ENCODE data around the gene PRKRA. TPM values are rescaled to one million over a fixed set of nuclear protein-coding genes. Genes with fewer than 3 reads are reported as not detected.

The PRKRA gene
- total RNA-seq: 100 to 1,000 TPM in 1 of 5 experiments, 10 to 100 TPM in 4; 40.8 to 113 (median 59.4) TPM
- polyA plus RNA-seq: 10 to 100 TPM; 57.8 to 65.9 TPM
- total RNA-seq: 95.2 reads per million, percentile 84 among the genes with 10 or more reads in this experiment

DNA sequence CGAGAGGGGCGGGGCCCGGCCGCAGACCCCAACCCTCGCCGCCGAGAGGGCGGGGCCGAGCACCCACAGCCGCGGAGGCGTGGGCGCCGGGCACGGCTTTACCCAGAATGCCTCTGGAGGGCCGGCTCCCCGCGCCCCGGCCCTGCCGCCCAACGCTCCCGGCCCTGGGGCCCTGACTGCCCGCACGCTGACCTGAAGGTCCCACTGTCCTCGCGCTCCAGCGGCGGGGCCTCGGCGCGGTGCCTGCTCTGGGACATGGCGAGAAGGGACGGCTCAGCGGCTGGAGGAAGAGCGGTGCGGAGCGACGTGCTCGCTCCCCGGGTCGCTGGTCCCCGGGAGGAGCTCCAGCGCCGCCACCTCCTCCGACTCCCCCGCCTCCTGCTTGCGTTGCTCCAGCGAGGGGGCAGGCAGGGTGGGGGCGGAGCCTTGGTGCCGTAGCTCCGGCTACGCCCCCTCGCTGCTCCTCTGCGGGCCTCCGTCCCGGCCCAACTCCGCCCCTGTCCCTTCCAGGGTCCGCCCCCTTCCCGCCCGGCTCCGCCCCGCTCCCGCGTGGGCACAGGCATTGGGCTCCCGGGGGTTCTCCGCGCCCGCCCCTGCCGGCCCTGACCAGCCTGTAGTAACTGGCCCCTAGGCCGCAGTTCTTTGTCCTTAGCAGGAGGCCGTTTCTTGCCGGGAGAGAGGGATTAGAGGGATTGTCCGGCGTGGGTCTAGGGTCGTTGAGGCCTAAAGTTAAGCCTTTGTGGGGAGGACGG, at the start of gene PRKRA, which contains the start of gene PJVK:
TSS of gene PRKRA (minus strand) at position 402 of the 752 bp plus-strand sequence. CDS start at position 257, 145 bp downstream.
TSS of gene PJVK (plus strand) at position 605 of the 752 bp plus-strand sequence. CDS start 2,032 bp downstream, outside the sequence.
- Histone ChIP-seq H3K36me3 (ENCODE audit: control insufficient read depth in 2 of 3, insufficient read depth in 3 of 3, low read length in 3 of 3) (peaks cover 0 to 9% (median 4%) of the 10 kb centered on the region in 3 experiments), H3K9me3 (ENCODE audit: control insufficient read depth in 2 of 3, low read length in 3 of 3) (no peaks in the 10 kb centered on the region), H3K4me3 (ENCODE audit: low read length) (peak within 1 kb of the TSS; percentile 94), H3K4me1 (ENCODE audit: control insufficient read depth in 2 of 2, insufficient read depth in 2 of 2, low read length in 2 of 2) (peaks cover 12 to 25% of the 10 kb centered on the region in 2 donors), H3K27me3 (ENCODE audit: control insufficient read depth in 2 of 2, insufficient read depth in 2 of 2, low read length in 2 of 2) (no peaks in the 10 kb centered on the region), H3K27ac (ENCODE audit: low read depth, low read length) (peak within 1 kb of the TSS; percentile 100)
- DNase-seq: peak; percentile 92 to 99 (median 93)
- Mint-ChIP-seq H3K36me3 (peaks cover 5 to 16% (median 9%) of the 10 kb centered on the region in 5 donors), H3K27ac (peak within 1 kb of the TSS; percentile 88 to 98 (median 95)), H3K4me3 (peak within 1 kb of the TSS; percentile 90 to 96 (median 90)), H3K4me1 (peaks cover 12 to 36% (median 30%) of the 10 kb centered on the region in 7 donors), H3K27me3 (peaks cover 0 to 9% (median 0%) of the 10 kb centered on the region in 5 donors), H3K9me3 (peaks cover 0 to 4% (median 0%) of the 10 kb centered on the region in 11 donors)
- ChIA-PET CTCF (interaction anchor here (0.6 to 1.7 kb wide), 4 partner anchors 28 to 36 kb away, joined by 3 to 5 read pairs (median 4); no protein-coding TSS in a partner anchor), POLR2A (interaction anchor here (0.6 to 3.3 kb wide), 14 partner anchors 14 to 1186 kb away, joined by 3 to 31 read pairs (median 4); partner anchors contain the start of genes NFE2L2 and PLEKHA3)
- ATAC-seq: peak; percentile 94
- intact Hi-C loops (cut with micrococcal nuclease): loop anchor here (1.0 to 10.0 kb wide), 12 partner anchors 27 to 1556 kb away; partner anchors contain the start of genes CWC22 (in 2 of the 2), FKBP7 (in 2 of the 2), HNRNPA3 (in 1 of the 2) and OSBPL6 (in 1 of the 2)

DNA sequence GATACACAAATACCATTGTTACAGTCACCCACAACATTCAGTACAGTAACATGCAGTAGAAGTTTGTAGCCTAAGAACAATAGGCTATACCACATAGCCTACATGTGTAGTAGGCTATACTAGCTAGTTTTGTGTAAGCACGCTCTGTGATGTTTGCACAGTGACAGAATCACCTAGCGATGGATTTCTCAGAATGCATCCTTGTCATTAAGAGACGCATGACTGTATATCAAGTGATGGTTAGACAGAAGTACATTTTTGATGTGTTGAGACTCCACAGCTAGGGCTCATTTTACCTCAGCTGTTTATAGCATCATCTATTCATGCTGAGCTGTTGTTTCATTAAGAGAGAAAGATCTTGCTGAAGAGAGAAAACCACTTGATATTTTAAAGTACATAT, 48.7 kb upstream of the PRKRA start:
- peaks cover 27 to 53% (median 29%) of the 10 kb centered on the region in 5 donors for H3K36me3 Mint-ChIP-seq
- no peaks in the 10 kb centered on the region for H3K27me3 Mint-ChIP-seq
- no peaks in the 10 kb centered on the region for H3K4me1 ChIP-seq (ENCODE audit: control insufficient read depth in 2 of 2, insufficient read depth in 2 of 2, low read length in 2 of 2)
- H3K27me3 ChIP-seq (ENCODE audit: control insufficient read depth in 2 of 2, insufficient read depth in 2 of 2, low read length in 2 of 2): no peaks in the 10 kb centered on the region
- POLR2A ChIA-PET: no interaction called here
- H3K9me3 Mint-ChIP-seq: no peaks in the 10 kb centered on the region
- ATAC-seq (no peak), DNase-seq (no peak)
- CTCF ChIA-PET: no interaction called here
- peaks cover 0 to 12% (median 0%) of the 10 kb centered on the region in 7 donors for H3K4me1 Mint-ChIP-seq
- no peak overlapping the region for H3K27ac ChIP-seq (ENCODE audit: low read depth, low read length)
- H3K36me3 ChIP-seq (ENCODE audit: control insufficient read depth in 2 of 3, insufficient read depth in 3 of 3, low read length in 3 of 3): peaks cover 25 to 57% (median 32%) of the 10 kb centered on the region in 3 experiments
- H3K4me3 ChIP-seq (ENCODE audit: low read length): no peak overlapping the region
- no peak overlapping the region for H3K27ac Mint-ChIP-seq
- intact Hi-C loops (cut with micrococcal nuclease): no loop called here
- H3K4me3 Mint-ChIP-seq: no peak overlapping the region
- no peaks in the 10 kb centered on the region for H3K9me3 ChIP-seq (ENCODE audit: control insufficient read depth in 2 of 3, low read length in 3 of 3)

DNA sequence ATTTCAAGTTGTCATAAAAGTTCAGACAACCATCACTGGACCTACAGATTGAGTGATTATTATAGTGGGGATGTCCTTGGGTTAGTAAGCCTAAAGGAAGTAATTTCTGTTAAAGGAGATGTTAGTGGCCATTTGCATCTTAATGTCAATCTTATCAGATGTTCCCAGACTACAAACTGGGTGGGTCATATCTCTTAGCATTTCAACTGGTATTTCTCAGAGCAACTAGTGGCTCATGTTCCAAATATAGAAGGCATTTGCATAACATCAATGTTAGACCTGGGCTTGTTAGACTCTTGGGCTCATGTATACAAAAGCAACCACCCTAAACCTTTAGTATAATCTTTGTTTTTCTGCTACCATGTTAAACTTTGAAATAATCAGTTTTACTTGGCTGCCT, 47.2 kb upstream of the PRKRA start:
- Histone ChIP-seq H3K9me3 (ENCODE audit: control insufficient read depth in 2 of 3, low read length in 3 of 3) (no peaks in the 10 kb centered on the region), H3K27me3 (ENCODE audit: control insufficient read depth in 2 of 2, insufficient read depth in 2 of 2, low read length in 2 of 2) (no peaks in the 10 kb centered on the region), H3K27ac (ENCODE audit: low read depth, low read length) (no peak overlapping the region), H3K36me3 (ENCODE audit: control insufficient read depth in 2 of 3, insufficient read depth in 3 of 3, low read length in 3 of 3) (peaks cover 27 to 67% (median 38%) of the 10 kb centered on the region in 3 experiments), H3K4me1 (ENCODE audit: control insufficient read depth in 2 of 2, insufficient read depth in 2 of 2, low read length in 2 of 2) (no peaks in the 10 kb centered on the region), H3K4me3 (ENCODE audit: low read length) (no peak overlapping the region)
- peaks cover 0 to 12% (median 0%) of the 10 kb centered on the region in 7 donors for H3K4me1 Mint-ChIP-seq
- POLR2A ChIA-PET: no interaction called here
- no peak overlapping the region for H3K4me3 Mint-ChIP-seq
- intact Hi-C loops (cut with micrococcal nuclease): no loop called here
- H3K36me3 Mint-ChIP-seq: peaks cover 27 to 55% (median 34%) of the 10 kb centered on the region in 5 donors
- CTCF ChIA-PET: no interaction called here
- H3K9me3 Mint-ChIP-seq: no peaks in the 10 kb centered on the region
- ATAC-seq (no peak), DNase-seq (no peak)
- no peaks in the 10 kb centered on the region for H3K27me3 Mint-ChIP-seq
- no peak overlapping the region for H3K27ac Mint-ChIP-seq

DNA sequence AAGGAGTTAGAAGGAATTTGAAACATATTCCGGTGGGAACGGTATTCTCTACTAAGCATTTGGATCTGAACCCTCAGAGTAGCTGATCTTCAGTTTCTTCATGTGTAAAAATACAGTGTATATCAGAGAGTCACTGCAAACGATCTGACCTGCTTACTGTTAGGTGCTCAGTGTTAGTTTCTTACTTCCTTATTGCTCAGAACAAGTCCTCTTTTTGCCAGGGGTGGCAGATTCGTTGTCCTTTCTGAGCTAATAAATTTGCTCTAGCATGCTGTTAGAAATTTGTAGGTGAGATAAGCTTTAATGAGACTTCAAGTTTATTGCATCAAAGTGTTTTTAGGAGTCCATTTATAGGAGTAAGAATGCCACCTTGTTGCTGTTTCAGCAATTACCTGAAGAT, 45.1 kb upstream of the PRKRA start:
- H3K4me1 Mint-ChIP-seq: peaks cover 0 to 14% (median 0%) of the 10 kb centered on the region in 7 donors
- no peaks in the 10 kb centered on the region for H3K4me1 ChIP-seq (ENCODE audit: control insufficient read depth in 2 of 2, insufficient read depth in 2 of 2, low read length in 2 of 2)
- no peak overlapping the region for H3K27ac ChIP-seq (ENCODE audit: low read depth, low read length)
- intact Hi-C loops (cut with micrococcal nuclease): loop anchor here in 1 of 2 donors (1.0 kb wide), 1 partner anchor 99 kb away; no protein-coding TSS in a partner anchor
- ATAC-seq: no peak
- no peaks in the 10 kb centered on the region for H3K27me3 ChIP-seq (ENCODE audit: control insufficient read depth in 2 of 2, insufficient read depth in 2 of 2, low read length in 2 of 2)
- H3K36me3 Mint-ChIP-seq: peaks cover 19 to 53% (median 37%) of the 10 kb centered on the region in 5 donors
- no peaks in the 10 kb centered on the region for H3K9me3 ChIP-seq (ENCODE audit: control insufficient read depth in 2 of 3, low read length in 3 of 3)
- H3K27me3 Mint-ChIP-seq: no peaks in the 10 kb centered on the region
- POLR2A ChIA-PET: no interaction called here
- DNase-seq: no peak
- CTCF ChIA-PET: interaction anchor here (1.1 kb wide), 1 partner anchor 30 kb away, joined by 4 read pairs; no protein-coding TSS in a partner anchor
- H3K4me3 Mint-ChIP-seq: no peak overlapping the region
- no peak overlapping the region for H3K27ac Mint-ChIP-seq
- H3K36me3 ChIP-seq (ENCODE audit: control insufficient read depth in 2 of 3, insufficient read depth in 3 of 3, low read length in 3 of 3): peaks cover 25 to 59% (median 27%) of the 10 kb centered on the region in 3 experiments
- no peak overlapping the region for H3K4me3 ChIP-seq (ENCODE audit: low read length)
- no peaks in the 10 kb centered on the region for H3K9me3 Mint-ChIP-seq

DNA sequence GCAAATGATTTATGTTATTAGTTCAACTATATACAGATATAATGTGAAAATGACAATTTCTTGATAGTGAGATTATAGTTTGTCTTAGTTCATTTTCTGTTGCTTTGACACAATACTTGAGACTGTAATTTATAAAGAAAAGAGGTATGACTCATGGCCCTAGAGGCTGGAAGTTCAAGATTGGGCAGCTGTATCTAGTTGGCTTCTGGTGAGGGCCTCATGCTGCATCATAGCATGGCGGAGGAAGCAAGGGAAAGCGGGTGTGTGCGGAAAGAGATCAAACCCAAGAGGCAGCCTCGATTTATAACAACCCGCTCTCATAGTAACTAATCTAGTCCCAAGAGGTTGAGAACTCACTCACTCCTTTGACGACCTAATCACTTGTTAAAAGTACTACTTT, 40.6 kb upstream of the PRKRA start:
- Histone ChIP-seq H3K4me1 (ENCODE audit: control insufficient read depth in 2 of 2, insufficient read depth in 2 of 2, low read length in 2 of 2) (no peaks in the 10 kb centered on the region), H3K4me3 (ENCODE audit: low read length) (no peak overlapping the region), H3K36me3 (ENCODE audit: control insufficient read depth in 2 of 3, insufficient read depth in 3 of 3, low read length in 3 of 3) (peaks cover 17 to 49% (median 18%) of the 10 kb centered on the region in 3 experiments), H3K27me3 (ENCODE audit: control insufficient read depth in 2 of 2, insufficient read depth in 2 of 2, low read length in 2 of 2) (no peaks in the 10 kb centered on the region), H3K9me3 (ENCODE audit: control insufficient read depth in 2 of 3, low read length in 3 of 3) (no peaks in the 10 kb centered on the region), H3K27ac (ENCODE audit: low read depth, low read length) (no peak overlapping the region)
- ATAC-seq: no peak
- intact Hi-C loops (cut with micrococcal nuclease): no loop called here
- H3K4me1 Mint-ChIP-seq: peaks cover 18 to 36% (median 23%) of the 10 kb centered on the region in 7 donors
- H3K36me3 Mint-ChIP-seq: peaks cover 20 to 71% (median 48%) of the 10 kb centered on the region in 5 donors
- H3K4me3 Mint-ChIP-seq: no peak overlapping the region
- H3K9me3 Mint-ChIP-seq: no peaks in the 10 kb centered on the region
- no peak for DNase-seq
- CTCF ChIA-PET: interaction anchor here (0.7 kb wide), 1 partner anchor 9 kb away, joined by 3 read pairs; no protein-coding TSS in a partner anchor
- peak overlapping the region in 1 of 9 donors; percentile 51 for H3K27ac Mint-ChIP-seq
- POLR2A ChIA-PET: interaction anchor here (1.2 kb wide), 1 partner anchor 32 kb away, joined by 3 read pairs; no protein-coding TSS in a partner anchor
- no peaks in the 10 kb centered on the region for H3K27me3 Mint-ChIP-seq

DNA sequence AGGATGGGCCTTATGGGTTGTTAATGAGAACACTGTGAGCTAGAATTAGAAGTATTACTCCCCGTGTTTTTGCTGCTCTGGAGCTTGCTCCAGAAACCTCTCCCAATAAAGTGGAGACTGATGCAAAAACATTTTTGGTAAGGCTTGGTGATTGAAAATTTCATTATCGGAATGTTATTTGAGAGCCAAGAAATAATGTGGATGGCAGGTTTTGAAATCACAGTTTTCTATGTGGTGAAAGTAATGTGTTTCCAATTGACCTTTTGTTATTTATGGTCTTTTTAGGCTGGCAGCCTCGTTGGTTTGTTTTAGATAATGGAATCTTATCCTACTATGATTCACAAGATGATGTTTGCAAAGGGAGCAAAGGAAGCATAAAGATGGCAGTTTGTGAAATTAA, 34.4 kb upstream of the PRKRA start:
- H3K4me3 ChIP-seq (ENCODE audit: low read length): no peak overlapping the region
- no peaks in the 10 kb centered on the region for H3K27me3 ChIP-seq (ENCODE audit: control insufficient read depth in 2 of 2, insufficient read depth in 2 of 2, low read length in 2 of 2)
- H3K4me1 ChIP-seq (ENCODE audit: control insufficient read depth in 2 of 2, insufficient read depth in 2 of 2, low read length in 2 of 2): peaks cover 12 to 18% of the 10 kb centered on the region in 2 donors
- intact Hi-C loops (cut with micrococcal nuclease): no loop called here
- peaks cover 46 to 74% (median 69%) of the 10 kb centered on the region in 7 donors for H3K4me1 Mint-ChIP-seq
- H3K36me3 Mint-ChIP-seq: peaks cover 17 to 40% (median 32%) of the 10 kb centered on the region in 5 donors
- H3K27ac ChIP-seq (ENCODE audit: low read depth, low read length): no peak overlapping the region
- POLR2A ChIA-PET: no interaction called here
- H3K9me3 ChIP-seq (ENCODE audit: control insufficient read depth in 2 of 3, low read length in 3 of 3): no peaks in the 10 kb centered on the region
- no peaks in the 10 kb centered on the region for H3K9me3 Mint-ChIP-seq
- H3K36me3 ChIP-seq (ENCODE audit: control insufficient read depth in 2 of 3, insufficient read depth in 3 of 3, low read length in 3 of 3): peaks cover 0 to 10% (median 0%) of the 10 kb centered on the region in 3 experiments
- H3K27ac Mint-ChIP-seq: peak overlapping the region in 1 of 9 donors; percentile 18
- no peaks in the 10 kb centered on the region for H3K27me3 Mint-ChIP-seq
- DNase-seq (no peak), ATAC-seq (no peak)
- H3K4me3 Mint-ChIP-seq: no peak overlapping the region
- CTCF ChIA-PET: no interaction called here
